GM18907 (cell line): Measurements from ENCODE around the gene LETMD1.
A peak's percentile ranks its signal among the peaks of the same experiment; 100 is the strongest.
"Not testable (repeated sequence)": the region's sequence is repeated elsewhere in the genome, so short reads cannot be mapped to it uniquely, and the experiment has no call there.

Experiments
- ATAC-seq: cut with Tn5 transposase; IDR thresholded peaks from one replicate; pipeline ENCODE4 v1.9.1; 2021; ENCODE audit warnings: mild to moderate bottlenecking, moderate library complexity; ENCODE audit not compliant: unreplicated experiment

LETMD1 gene, protein sequence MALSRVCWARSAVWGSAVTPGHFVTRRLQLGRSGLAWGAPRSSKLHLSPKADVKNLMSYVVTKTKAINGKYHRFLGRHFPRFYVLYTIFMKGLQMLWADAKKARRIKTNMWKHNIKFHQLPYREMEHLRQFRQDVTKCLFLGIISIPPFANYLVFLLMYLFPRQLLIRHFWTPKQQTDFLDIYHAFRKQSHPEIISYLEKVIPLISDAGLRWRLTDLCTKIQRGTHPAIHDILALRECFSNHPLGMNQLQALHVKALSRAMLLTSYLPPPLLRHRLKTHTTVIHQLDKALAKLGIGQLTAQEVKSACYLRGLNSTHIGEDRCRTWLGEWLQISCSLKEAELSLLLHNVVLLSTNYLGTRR

DNA sequence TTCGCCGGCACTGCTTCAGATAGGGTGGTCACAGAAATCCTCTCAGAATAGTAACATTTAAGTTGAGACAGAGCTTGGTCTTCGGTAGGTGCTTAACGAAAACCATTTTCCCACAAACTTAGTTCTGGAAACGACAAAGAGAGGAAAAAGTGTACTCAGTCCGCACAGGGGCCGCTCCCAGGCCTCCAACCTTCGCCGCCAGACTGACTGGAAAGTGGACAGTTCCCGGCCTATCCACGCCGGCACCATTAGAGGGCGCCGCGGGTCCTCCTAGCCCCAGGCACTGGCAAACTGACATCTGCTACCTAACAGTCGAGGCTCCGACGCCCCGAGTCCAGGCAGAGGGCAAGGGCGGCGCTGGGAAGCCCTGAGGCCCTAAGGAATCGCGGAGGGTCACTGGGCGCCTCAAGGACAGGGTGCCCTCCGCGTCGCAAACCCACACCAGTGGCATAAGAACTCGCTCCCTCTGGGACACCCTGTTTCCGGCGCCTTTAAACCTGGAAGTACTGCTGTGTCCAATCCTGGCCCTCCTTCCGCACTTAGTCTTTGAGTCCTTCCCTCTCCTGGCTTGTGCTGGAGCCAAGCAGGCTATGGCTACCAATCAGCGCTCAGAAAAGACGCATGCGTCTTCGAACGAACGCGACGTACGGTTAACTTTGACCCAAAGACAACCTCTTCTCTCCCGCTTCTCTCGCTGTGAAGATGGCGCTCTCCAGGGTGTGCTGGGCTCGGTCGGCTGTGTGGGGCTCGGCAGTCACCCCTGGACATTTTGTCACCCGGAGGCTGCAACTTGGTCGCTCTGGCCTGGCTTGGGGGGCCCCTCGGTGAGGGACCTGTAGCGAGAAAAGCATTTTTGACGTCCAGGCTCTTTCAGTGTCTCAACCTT is at the start of gene LETMD1:
TSS of gene LETMD1 (plus strand) at position 673 of the 886 bp plus-strand sequence. CDS start at position 703, 30 bp downstream.
- ATAC-seq = peak; percentile 98

DNA sequence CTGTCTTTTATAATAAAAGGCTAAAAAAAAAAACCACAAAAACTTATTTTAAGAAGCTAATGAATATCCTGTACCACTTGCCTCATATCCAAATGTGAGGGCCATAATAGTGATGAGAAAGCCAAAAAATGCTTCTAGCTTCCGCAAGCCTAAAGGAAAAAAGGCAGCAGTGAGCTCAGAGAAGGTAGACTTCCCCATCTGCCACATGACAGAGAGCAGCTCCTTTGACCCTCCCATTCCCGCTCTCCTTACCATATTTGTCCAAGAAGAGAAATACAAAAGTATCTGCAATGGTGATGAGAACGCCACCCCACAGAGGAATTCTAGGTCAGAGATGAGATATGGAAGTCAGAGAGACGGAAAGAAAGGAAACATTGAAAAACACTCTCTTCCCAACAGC is 49.0 kb upstream of the LETMD1 start:
- no peak for ATAC-seq

DNA sequence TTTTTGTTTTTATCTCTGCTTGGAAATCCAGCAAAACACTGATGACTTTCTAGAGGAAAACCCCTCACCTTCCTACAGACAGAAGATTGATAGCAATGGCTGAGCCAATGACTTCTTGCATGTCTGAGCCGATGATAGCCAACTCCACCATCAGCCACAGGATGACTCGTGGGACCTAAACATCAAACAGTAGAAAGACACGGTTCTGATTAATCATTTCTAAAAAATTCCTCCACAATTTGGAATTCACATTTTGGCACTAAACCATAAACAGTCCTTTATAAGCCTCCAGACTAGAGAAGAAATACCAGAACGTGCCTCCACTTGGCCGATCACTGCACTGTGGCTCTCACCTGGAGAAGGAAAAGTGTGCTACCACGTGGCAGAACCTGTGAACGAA is 47.9 kb upstream of the LETMD1 start:
- no peak for ATAC-seq

DNA sequence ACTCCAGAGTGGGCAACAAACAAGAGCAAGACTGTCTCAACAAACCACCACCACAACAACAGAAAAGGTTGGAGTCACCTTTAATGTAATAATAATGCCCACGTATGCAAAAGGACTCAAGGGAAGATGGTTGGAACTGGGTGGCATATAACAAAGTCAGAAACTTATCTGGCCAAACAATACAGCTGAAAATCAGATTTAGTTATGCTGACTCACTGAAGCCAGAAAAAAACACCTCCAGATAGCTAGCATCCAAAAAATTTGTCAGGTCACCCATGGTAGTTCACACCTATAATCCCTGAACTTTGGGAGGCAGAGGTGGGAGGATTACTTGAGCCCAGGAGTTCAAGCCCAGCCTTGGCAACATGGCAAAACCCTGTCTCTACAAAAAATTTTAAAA is 46.3 kb upstream of the LETMD1 start:
- ATAC-seq = no peak

- ATAC-seq = no peak
Observed at GRCh38 chr12:51004504-51004903, 43.6 kb upstream of the LETMD1 start.

GRCh38 chr12:51005030-51005429 is 43.1 kb upstream of the LETMD1 start:
- no peak for ATAC-seq

GRCh38 chr12:51005671-51006070 is 42.5 kb upstream of the LETMD1 start:
- ATAC-seq = no peak

DNA sequence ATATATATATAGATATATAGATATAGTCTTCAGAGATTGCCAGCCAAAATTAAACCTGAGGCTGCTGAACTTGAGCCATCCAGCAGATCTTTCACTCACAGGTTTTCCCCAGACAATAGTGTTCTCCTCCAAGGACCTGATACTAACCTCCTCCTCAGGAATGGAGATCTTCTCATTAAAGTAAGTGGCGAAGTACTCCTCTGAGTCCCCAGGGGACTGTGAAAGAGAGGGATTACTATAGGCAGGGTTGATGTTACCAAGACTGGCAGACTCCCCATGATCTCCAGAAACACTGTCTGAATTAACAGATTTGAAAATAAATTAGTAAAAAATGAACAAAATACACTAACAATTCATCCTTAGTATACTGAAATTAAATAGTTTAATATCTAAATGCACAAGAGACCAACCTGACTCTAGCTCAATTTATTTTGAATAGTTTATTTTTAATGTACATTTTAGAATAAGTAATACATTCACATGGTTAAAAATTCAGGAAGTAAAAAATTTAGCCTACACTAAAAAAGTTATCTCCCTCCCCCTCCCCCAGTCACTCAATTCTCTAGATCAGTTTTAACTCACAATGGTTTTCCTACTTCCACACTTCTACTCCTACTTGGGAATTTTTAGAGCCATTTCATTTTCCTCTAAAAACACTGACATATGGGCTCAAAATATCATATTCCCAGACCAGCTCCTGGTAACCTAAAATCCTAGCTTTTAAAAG is 39.6 kb upstream of the LETMD1 start:
- no peak for ATAC-seq

DNA sequence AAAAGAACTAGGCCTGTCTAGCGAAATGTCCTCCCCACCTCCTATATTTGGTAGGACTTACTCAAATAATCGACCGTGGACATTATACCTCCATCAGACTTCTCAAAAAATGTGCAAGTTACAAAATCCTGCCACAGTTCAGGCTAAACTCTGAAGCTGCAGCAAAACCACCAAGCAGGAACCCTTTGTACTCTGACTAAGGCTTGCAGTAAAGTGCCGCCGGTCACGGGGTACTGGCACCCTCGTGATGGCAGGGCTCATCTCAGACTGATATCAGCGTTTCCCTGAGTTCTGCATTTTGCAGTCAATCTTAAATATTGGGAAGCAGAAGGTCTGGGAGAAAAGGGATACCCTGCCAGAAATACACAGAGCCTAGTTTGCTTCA is 39.1 kb upstream of the LETMD1 start:
- ATAC-seq = no peak

DNA sequence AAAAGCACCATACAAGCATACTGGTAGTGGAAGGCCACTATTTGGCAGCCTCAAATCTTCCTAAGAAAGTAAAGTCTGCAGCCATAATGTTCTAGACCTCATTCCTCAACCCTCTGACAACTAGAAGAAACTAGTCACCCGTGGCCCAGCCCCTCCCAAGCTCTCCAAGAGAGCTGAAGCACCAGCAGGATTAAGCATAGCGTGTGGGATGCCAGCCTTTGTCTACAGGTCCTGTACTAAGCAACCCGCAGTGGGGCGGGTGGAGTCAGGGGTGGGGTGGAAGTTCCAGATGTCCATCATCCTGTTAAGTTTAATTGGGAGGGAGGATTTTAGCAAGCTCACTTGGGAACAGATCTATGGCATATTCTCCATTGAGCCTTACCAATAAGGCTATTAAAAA is 36.2 kb upstream of the LETMD1 start:
- no peak for ATAC-seq

- ATAC-seq = no peak
Observed at GRCh38 chr12:51012570-51013236, 35.4 kb upstream of the LETMD1 start.

- ATAC-seq = no peak
Observed at GRCh38 chr12:51013441-51013840, 34.7 kb upstream of the LETMD1 start.

DNA sequence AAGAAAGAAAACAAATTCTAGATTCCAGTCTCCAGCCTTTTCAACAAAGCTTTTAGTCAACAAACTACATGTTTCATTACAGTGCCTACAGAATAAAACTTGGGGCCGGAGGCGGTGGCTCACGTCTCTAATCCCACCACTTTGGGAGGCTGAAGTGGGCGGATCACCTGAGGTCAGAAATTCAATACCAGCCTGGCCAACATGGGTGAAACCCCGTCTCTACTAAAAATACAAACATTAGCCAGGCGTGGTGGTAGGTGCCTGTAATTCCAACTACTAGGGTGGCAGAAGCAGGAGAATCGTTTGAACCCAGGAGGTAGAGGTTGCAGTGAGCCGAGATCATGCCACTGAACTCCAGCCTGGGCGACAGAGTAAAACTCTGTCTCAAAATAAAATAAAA is 33.7 kb upstream of the LETMD1 start:
- ATAC-seq = not testable (repeated sequence)

DNA sequence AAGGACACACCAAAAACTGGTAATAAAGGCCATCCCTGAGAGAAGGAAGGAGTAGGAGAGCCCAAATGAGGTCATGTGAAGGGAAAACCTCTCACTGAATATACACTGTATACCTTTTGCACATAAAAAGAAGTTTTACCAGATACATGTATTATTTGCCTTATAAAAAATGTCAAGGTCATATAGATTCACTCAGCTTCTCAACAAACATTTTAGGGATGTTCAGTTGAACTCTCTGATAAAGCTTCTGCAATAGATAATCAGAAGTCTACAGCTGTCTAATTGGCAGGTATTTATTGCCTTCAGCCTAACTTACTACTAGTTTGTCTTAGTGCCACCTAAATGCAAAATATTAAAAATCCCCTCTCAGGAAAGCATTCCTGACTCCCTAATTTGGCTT is 30.7 kb upstream of the LETMD1 start:
- ATAC-seq = no peak

- ATAC-seq = no peak
Observed at GRCh38 chr12:51018956-51019355, 29.2 kb upstream of the LETMD1 start.

GRCh38 chr12:51019927-51020326 is 28.2 kb upstream of the LETMD1 start:
- ATAC-seq = no peak

DNA sequence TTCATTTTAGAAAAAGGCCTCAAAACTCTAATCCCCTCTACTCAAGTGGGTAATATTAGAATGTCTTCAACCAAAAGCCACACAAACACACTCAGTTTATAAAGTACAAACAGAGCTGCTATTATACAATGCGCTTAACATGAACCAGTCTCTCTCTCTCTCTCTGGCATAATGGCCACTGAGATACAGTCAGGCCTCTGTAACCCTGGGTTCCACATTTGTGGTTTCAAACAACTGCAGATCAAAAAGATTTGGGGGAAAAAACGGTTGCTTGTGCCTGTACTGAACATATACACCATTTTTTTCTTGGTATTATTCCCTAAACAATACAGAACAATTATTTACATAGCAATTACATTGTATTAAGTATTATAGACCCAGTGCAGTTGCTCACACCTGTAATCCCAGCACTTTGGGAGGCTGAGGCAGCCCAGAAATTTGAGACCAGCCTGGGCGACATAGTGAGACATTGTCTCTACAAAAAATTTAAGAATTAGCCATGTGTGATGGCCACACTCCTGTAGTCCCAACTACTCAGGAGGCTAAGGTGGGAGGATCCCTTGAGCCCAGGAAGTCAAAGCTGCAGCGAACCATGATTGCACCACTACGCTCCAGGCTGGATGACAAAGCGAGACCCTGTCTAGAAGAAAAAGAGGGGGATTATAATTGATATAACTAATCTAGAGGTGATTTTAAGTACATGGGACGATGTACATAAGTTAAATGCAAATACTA is 27.5 kb upstream of the LETMD1 start:
- ATAC-seq = no peak

- ATAC-seq = no peak
Observed at GRCh38 chr12:51021694-51022093, 26.4 kb upstream of the LETMD1 start.

GRCh38 chr12:51023625-51024382 is 24.3 kb upstream of the LETMD1 start:
- ATAC-seq = no peak
